HuH-7.5 (cell line): Measurements from ENCODE around the gene LONRF2.
A peak's percentile ranks its signal among the peaks of the same experiment; 100 is the strongest.
"Not testable (repeated sequence)": the region's sequence is repeated elsewhere in the genome, so short reads cannot be mapped to it uniquely, and the experiment has no call there.

Experiments used
- DNase-seq: peaks from one replicate; pipeline ENCODE4 v3.0.0; 2011; ENCODE audit warnings: low spot score

The LONRF2 gene

DNA sequence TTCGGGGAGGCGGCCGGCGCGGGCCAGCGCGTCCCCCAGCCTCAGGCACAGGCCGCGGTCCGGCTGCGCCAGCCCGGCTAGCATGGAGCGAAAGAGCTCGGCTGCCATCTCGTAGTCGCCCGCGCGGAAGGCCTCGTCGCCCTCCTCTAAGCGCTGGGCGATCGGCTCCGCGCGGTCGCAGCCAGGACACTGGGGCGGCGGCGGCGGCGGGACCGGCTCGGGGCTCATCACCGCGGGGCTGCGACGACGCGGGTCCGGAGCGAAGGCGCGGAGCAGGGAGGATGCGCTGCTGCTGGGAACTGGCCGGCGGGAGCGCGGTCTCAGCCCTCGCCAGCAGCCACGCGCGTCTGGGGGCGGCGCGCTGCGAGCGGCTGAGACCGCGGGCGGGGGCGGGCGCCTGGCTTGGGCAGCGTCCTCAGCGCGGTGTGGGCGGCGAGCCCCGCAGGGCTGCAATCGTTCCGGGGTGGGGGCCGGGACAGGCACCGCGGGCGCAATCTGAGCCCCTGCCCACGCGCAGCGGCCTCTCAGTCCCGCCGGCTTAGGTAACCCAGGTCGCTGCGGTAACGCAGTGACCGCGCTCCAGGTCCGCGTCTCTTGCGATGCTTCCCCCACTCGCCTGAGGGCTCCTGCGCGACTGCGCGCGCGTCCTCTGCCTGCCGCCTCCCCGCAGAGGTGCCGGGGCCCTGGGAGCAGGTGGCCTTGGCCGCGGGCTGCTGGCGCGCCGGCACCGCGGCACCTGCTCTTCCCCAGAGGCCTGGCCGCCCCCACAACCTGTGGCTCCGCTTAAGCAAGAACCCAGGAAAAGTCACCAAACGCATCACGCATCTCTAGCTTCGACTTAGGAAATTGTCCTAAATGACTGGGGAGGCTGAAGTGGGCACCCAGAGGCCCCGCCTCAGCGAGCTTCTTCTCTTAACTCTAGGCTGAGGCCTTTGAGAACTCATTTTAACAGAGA, at the start of gene LONRF2:
Gene LONRF2 (minus strand): TSS at position 636 of the 955 bp plus-strand sequence. CDS start 408 bp downstream, at position 228.
- DNase-seq: peak; percentile 43

DNA sequence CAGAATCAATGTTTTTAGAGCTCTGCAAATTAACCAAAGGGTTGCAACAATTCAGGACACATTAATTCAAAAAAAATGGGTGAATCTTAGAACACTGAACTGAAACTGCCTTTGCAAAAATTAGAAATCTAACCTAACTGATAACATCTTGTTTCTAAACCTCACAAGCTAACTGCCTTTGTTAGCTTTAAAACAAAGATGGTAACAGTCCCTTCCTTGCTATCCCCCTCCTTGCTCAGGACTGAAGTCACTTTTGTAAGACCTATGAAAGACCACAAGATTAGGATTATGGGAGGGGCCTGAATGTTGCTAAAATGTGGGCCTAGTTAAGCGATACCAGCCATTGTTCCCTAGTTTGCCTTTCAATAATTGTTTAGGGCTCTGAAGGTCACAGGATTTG, 44.9 kb upstream of the LONRF2 start:
- DNase-seq: no peak

DNA sequence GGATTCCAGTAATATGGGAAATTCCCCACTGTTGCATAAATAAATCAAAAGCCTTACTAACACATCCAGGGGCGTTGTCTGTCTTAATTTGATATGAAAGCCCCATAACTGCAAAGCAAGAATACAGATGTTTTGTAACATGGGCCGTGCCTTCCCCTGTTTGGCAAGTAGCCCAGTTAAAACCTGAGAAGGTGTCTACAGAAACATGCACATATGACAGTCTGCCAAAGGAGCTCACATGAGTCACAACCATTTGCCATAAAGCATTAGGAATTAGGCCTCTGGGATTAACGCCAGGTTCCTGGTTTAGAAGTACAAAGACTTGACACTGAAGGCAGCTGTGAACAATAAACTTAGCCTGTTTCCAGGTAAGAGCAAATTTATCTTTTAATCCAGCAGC, 43.1 kb upstream of the LONRF2 start:
- DNase-seq: no peak

DNA sequence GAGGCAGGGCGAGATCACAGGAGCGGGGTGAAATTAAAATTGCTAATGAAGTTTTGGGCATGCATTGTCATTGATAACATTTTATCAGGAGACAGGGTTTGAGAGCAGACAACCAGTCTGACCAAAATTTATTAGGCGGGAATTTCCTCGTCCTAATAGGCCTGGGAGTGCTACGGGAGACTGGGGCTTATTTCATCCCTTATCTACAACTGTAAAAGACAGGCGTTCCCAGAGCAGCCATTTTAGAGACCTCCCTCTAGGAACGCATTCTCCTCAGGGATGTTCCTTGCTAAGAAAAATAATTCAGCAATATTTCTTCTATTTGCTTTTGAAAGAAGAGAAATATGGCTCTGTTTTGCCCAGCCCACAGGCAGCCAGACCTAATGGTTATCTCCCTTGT, 40.0 kb upstream of the LONRF2 start:
- DNase-seq: not testable (repeated sequence)

DNA sequence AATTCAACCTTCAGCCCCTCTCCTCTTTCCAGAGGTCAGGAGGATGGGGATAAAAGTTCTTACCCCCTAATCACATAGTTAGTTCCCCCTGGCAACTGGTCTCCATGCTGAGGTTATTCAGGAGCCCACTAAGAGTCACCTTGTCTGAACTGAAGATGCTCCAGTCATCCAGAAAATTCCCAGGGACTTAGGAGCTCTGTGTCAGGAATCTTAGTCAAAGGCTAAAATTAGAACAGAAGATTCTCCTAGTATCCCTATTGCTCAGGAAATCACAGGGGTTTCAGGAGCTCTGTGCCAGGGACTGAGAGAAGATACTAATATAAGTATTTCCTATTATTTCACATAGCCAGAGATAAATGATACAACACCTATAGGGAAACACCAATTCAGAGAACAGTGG, 37.3 kb upstream of the LONRF2 start:
- DNase-seq: no peak

DNA sequence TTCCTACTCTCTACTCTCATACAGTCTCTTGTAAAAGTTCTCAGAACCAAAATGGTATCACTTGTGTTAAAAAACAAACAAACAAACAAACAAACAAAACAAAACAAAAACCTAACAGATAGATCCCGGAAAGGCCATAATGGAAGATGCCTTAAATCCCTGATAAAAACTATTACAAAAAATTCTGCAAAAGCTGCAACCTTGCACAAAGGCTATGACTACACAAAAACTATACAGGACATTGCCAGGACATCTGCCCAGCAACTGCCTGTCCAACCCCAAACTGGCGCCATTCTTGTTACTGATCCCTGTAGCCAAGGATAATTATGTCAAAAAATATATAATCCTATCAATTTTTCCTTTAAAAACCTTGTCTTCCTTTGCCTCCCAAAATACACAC, 36.3 kb upstream of the LONRF2 start:
- DNase-seq: no peak

DNA sequence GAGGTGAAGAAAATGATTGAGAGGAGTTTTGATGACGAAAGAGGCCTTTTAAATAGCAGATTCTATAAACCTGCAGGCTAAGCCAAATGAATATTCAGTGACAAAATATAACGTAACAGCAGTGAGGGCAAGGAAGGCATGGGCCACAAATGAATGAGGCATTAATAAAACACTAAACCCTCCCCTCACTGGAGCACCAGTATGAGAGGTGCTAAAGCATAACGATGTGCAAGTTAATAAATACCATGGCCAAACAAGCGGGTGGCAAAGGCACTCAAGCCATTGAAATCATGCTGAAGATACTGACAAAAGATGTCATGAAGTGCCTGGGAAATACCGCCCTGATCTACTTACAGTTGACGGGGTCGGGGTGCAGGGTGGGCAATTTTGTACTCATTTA, 30.2 kb upstream of the LONRF2 start:
- DNase-seq: no peak

DNA sequence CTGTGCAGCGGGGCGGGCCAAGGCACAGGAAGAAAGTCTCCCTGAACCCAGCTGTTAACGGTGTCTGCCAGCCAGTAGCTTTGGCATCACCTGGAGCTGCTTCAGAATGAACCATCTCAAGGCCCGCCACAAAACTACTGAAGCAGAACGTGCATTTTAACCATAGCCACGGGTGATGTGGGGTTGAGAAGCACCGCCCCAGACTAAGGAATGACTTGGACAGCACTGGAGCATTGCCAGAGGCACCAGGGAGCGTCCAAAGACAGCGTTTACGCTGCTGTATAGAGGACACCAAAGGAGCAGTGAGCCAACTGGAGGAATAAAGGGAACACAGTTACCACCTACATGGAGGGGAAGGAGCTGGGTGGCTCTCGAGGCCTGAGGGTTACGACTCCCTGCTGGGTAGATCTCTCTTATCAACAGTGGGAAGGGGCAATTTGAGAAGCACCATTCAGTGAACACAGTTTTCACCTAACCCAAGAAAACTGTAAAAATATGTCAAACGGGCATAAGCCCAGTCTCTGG, 28.4 kb upstream of the LONRF2 start:
- no peak for DNase-seq

DNA sequence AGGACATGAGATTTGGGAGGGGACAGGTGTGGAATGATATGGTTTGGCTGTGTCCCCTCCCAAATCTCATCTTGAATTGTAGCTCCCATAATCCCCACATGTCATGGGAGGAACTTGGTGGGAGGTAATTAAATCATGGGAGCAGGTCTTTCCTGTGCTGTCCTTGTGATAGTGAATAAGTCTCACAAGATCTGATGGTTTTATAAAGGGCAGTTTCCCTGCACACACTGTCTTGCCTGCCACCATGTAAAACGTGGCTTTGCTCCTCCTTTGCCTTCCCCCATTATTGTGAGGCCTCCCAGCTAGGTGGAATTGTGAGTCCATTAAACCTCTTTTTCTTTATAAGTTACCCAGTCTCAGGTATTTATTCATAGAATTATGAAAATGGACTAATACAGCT, 22.8 kb upstream of the LONRF2 start:
- not testable (repeated sequence) for DNase-seq

DNA sequence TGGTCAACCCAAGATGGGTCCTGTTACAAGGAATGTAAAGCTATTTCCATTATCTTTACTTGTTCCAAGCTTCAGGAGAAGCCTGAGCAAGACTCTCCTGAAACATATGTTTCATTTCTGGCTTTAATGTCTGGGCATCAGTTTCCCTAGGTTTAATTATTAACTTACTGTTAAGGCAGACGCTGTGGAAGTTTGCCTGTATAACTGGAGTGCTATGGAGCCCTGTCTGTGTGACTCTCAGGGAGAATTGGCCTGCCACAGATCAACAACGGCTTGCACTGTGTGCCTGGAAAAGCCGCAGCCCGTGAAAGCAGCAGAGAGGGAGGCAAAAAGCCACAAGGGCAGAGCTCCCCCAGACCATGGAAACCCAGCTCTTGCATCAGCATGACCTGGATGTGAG, 22.1 kb upstream of the LONRF2 start:
- DNase-seq: no peak

DNA sequence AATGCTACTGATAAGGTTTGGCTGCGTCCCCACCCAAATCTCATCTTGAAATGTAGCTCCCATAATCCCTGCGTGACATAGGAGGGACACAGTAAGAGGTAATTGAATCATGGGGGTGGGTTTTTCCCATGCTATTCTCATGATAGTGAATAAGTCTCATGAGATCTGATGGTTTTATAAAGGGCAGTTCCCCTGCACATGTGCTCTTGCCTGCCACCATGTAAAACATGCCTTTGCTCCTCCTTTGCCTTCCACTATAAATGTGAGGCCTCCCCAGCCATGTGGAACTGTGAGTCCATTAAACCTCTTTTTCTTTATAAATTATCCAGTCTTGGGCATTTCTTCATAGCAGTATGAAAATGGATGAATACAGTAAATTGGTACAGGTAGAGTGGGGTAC, 20.2 kb upstream of the LONRF2 start:
- not testable (repeated sequence) for DNase-seq

DNA sequence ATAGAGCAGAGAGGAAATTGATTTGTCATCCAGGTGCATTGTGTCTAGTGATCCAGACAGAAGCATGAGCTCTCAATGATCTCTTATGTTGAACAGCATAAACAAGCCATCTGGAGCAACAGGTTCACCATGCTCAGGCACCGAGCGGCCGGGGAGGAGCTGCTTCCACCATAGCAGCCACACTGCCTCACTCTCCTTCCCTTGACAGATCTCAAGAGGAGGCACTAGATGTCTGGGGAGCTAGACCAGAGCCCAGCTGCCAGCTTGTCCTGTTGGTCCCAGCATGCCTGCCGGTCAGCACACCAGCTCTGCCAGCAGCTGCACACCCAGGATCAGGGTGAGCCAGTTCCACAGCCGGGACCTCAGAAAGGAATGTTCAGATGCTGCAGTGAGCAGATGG, 17.5 kb upstream of the LONRF2 start:
- DNase-seq: no peak

DNA sequence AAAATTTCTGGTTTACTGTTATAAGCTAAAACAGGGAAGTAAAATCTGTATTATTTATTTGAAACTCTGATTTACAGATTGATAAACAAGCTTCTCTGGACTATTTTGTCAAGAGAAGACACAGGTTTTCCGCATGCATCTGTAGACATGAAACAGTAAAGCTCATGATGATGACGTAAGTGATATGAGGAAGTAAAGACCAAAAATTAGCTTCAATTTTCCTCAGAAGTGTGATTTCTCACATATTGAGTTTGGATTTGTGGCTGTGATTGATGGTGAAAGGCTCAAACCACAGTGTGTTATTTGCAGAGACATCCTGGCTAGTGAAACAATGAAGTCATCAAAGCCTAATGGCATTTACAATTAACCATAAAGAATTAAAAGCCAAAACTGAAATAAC, 12.6 kb upstream of the LONRF2 start:
- DNase-seq: no peak

DNA sequence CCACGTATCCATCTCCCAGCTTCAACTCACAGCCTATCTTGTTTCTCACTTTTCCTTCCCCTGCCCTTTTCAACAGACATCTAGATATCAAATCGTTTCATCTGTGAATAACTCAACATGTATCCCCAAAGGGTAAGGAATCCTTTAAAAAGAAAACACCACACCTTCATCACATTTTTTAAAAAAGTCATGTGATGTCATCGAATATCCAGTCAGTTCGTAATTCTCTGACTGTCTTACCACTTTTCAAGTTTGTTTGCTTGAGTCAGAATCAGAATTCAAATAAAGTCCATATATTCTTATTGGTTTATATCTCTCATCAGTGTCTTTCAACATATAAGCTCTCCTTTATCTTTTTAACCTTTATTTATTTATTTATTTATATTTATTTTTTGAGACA, 5.4 kb upstream of the LONRF2 start:
- DNase-seq: no peak

DNA sequence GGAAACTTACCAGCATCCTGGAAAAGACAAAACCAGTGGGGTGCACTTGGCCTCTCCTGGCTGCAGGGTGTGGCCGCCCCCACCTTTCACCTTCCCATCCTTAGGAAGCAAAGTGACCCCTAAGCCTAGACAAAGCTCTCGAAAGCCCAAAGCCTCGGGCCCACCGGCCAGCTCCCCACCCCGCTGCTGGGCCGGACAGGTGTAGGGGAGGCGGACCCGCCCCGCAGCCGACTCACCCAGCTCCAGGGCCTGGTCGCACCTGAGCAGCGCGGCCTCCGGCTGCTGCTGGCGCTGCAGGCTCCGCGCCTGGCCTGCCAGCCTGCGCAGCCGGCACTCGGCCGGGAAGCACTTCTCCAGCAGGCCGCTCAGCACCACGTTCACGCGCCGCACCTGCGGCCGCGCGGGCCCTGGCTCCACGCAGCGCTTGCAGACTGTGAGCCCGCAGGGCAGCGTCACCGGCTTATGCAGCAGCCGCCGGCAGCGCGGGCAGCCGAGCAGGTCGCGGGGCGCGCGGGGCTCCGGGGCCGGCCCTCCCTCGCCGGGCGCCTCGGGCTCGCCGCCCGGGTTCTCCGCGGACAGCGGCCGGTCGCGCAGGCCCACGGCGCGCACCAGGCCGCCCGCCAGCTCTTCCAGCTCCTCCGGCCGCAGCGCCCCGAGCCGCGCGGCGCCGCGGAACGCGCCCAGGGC, 979 bp downstream of the LONRF2 start:
- peak; percentile 54 for DNase-seq

DNA sequence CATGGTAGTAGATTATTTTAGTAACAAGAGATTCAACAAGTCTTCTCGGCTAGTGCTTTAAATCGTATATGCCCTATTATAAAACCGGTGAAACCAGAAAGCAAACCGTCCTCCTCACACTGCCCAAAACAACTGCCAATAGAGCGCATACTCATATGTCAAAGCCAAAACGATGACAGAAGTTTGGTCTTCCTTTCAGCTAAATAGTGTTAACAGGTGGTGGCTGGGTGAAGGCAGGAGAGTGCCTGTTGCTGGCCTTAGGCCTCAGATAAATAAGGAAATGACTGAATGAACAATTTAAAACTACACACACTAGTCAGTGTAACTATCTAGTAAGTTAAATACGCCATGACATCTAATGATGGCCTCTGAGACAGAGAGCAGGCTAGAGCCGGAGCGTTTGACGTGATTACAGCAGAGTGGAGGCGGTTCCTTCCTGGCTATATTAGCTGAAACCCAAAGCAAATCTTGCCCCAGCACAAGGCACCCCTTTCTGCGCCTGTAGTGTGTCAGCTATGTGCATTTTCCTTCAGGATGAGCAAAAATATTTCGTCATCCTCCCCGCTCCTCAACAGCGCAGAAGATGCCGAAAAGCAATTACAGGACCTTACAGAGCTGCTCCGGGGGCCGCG, 1.6 kb downstream of the LONRF2 start:
- no peak for DNase-seq

DNA sequence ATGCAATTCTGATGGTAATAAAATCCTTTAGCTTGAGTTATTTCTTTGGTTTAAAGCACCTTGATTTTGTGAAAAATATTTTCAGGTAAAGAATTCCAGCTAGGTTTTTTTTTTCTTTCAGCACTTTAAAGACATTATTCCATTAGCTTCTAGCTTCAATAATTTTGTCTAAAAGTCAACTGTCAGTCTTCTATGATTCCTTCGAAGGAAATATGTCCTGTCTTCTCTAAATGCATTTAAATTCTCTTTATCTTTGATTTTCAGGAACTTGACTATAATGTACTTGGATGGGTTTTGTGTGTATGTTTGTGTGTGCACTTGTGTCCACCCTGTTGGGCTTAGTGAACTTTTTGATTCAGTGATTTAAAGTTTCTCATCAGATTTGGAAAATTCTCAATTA, 4.7 kb downstream of the LONRF2 start:
- DNase-seq: no peak

DNA sequence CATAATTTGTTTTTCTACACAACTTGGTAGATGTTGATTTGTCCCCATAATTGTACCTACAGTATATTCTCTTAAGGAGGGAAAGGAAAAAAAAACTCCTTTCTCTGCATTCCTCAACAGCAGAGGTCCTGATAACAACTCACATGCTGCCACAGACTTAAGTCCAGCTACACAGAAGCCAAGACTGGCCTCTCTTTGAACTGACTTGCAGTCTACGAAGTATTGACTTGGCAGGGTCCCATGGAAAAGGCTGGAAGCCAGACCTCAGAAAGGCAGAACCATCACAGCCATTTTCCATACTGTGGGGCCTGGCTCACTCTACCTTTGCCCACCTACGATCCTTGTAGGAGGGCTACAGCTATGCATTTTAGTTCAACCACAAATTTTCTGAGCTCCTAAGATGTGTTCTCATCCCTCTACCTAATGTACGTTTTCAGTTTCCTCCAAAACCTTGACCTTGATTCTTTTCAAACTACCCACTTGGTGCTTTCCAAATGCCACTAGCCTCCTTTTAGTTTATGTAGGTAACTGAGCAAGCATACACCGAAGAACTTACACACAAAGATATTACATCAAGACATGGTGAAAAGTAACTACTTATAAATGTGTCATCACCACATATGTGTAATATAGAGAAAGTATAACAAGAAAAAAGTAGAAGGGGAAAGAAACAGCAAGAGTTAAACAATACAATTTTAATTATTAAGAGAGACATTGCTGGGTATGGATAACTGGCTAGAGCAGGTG, 12.2 kb downstream of the LONRF2 start:
- no peak for DNase-seq

DNA sequence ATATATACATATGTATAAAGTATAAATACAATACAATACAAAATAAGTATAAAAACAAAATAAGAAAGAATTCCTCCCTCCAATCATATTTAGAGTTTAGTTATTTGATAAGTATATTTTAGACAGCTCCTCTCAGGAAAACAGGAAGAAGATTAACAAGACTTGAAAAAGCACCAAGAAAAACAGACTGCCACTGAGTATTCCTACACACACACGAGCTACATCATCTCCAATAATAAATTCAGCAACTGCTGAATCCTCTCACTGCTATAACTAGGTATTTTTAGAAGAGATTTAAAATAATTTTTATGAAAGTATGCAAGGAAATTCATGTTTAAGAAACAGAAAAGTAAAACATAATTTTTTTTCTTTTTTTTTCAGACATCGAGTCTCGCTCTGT, 13.0 kb downstream of the LONRF2 start:
- no peak for DNase-seq

DNA sequence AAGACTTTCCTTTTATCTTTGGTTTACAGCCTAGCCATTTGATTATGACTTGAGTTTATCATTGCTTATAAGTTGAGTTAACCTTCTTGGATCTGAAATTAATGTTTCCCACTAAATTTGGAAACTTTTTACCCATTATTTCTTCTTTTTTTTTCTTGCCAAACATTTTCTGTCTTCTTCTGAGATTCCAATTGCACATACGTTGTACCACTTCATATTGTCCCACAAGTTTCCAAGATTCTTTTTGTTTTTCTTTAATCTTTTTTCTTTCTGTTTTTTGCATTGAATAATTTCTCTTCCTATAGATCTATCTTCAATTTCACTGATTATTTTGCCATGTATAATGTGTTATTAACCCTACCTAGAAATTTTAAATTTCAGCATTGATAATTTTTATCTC, 18.6 kb downstream of the LONRF2 start:
- DNase-seq: no peak

DNA sequence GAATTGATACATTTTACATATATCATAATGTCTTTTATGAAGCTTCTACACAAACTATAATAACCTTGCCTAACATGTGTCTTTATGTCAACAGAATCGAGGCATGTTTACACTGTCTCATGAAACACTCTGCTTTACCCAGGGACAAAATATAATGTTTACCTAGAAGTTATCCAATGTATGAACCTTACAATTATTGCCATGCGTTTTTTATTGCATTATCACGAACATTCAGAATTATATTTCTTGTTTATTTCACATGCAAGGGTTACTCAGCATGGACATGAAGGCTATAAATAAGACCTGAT, 19.8 kb downstream of the LONRF2 start:
- DNase-seq: no peak
